HG02759 (cell line): Measurements from ENCODE around the gene RAPGEF3.

Source experiments
- ATAC-seq: cut with Tn5 transposase; IDR thresholded peaks from one replicate; pipeline ENCODE4 v1.9.1; 2021; ENCODE audit warnings: mild to moderate bottlenecking, moderate library complexity; ENCODE audit not compliant: unreplicated experiment

Gene RAPGEF3

DNA sequence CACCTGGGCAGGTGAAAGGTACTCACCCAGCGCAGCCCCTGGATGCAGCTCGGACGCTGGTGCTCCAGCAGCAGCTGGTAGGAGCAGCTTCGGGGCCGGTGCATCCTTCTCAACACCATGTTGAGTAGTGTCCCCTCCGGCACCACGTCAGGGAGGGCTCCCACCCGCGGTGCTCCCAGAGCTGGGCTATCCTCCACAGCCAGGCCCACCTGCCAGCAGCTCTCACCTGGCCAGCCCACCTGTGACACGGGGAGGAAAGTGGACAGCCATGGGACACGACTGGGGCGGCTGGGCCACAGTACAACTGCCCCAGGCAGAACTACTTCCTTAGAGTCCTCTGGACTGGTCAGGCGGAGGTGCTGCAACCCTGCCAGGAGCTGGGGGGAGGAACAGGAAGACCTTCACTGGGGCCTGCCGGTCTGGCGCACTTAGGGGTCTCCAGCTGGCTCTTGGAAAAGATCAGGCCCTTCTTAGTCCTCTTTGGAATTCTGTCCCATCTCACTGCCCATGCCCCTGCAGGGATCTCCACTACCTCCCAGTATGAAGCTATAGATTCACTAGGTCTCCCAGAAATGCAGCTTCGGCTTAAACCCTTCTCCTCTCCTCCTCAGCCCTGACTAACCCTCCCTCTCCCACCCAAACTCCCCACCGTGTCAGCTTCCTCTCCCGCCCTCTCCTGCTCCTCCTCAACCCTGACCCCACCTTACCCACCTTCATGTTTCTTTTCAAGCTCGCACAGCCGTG, 668 bp downstream of the RAPGEF3 start:
- ATAC-seq = no peak

DNA sequence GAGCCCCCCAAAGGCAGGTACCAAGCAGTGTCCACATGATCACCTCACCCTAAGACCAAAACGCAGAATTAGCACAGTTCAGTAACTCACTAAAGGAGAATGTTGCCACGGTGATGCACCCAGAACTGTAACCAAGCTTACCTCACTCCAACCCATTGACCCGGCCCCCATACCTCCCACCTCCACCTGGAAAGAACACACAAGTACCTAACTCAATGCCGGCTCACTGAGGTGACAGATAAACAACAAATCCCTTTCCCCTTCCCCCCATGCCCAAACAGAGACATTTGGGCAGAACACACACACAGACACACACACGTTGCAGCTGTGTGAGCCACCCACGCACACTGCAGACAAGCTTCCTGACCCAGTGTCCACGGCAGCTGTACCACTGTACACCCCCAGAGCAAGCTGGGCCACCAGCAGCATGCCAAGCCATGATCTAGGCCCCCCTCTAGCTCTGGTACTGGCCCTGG, 1.3 kb downstream of the RAPGEF3 start:
- no peak for ATAC-seq

DNA sequence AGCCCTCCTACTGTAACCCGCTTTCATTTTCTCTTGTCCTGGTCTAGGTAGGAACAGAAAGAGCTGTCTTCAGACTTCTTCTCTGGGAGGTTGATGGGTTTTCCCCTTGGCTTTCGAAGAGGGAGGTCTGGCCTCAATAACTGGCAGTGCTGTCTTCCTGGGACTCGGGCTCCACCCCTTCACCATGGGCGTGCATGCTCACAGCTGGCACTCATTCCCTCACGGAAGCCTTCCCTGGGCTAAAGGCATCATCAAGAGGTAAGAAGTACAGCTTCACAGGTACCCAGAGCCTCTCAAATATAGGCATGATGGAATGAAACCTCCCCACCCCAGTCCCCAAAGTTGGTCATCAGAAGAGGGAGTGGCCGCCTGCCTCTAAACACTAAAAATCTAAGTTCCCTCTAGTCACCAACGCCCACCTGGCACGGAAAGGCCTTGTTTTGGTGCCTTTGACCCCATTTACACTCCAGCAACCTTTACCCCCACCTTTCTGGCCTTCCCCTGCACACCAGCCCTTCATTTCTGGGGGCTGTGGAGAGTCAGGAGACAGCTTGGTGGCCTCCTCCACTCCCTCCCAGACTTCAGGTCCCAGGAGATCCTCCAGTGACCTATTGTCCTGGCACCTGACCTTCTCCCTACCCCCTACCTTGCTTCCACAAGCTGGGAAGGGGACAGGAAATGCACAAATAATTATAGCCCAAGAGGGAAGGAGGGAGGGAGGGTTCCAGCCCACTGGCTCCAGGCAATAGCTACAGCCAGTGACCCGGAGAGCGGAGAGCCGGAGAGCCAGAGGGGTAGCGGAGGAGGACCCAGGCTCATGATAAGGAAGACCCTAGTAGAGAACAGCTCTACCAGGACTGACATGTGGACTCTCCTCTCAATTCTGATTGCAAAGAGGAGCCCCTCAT, 2.8 kb downstream of the RAPGEF3 start:
- peak; percentile 69 for ATAC-seq

DNA sequence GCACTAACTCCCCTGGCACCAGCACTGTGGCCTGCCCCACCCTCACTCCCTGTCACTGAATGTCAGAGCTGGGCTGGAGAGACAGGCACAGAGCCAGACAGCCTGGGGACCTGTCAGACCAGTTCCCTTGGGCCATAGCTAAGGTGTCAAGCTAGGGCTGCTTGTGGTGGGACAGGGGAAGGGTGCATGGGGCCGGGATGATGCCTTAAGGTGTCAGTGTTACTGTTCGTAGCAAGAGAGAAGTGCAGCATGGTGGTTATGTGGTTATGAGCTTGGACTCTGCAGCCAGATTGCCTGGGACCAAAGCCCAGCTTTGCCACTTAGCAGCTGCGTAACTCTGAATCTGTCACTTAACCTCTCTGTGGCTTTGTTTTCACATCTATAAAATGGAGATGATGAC, 3.8 kb downstream of the RAPGEF3 start:
- no peak for ATAC-seq

DNA sequence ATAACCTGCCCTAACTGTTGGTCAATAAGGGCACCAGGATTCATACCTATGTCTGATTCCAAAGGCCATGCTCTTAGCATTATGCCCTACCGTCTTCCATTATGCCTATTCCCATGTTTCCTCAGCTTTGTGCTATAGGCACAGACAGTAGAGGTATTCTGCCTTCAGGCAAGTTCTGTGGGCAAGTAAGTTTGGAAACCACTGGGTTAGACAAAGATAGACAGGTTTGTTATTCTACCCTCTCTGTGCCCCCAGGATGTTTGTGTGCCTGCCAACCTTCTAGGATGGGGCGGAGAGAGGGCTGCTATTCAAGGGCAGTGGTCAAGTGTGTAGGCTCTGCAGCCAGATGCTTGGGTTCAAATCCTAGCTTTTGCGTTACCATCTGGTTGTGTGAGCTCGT, 4.6 kb downstream of the RAPGEF3 start:
- ATAC-seq = no peak

DNA sequence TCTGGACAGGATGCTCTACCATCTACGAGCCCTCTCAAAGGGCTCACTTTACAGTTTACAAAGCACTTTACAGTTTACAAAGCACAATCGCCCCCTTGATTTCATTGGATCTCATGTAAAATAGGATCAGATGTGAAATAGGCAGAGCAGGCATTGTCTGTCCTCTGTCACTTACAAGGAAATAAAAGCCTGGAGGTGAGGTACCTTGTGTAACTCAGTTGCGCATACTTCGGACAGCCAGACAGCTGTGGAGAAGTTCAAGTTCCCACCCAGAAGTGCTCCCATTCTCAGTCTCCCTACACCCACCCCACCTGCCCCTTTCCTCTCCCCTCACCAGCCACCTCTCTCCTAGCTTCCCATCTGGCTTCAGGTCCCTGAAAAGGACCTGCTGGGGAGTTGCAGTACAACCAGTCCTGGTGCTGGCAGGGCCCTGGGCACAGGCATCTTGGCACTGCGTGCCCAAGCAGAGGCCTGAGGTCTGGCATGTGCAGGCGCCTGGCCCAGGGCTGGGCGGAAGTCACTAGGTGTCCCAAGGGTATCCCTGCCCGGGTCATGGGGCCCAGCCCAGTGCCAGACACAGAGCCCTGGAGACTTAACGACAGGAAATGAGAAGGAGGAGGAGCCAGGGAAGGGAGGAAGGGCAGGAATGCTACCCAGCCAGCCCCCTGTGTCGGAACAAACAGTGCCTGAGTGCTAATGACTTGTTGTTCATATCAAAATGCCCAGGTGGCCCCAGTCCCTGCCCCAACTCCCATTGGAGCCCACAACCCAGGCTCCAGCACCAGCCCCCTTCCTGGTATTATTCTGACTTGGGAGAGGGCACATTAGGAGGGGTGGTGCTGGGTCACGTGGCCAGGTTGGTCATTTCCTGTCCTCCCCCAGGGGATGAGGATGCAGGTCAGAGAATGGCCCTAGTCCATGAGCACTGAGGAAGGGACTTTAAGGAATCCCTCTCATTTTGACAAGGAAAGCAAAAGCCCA, 5.4 kb downstream of the RAPGEF3 start:
- ATAC-seq = no peak

DNA sequence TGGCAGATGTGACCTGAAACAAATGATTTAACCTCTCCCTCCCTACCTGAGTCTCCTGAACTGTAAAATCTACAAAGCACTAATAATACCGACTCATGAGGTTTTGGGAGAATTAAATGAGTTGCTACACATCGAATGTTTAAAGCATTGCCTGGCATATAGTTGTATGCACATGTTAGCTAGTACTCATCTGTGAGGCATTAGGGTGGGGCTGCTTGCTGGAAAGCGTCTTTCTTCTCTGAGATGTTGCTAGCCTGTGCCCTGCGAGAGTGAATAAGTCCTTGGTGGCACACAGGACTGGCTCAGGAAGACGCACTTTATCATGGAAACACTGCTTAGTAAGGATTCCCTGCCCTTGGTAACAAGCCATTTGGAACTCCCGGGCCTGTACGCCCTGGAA, 6.1 kb downstream of the RAPGEF3 start:
- ATAC-seq = no peak

DNA sequence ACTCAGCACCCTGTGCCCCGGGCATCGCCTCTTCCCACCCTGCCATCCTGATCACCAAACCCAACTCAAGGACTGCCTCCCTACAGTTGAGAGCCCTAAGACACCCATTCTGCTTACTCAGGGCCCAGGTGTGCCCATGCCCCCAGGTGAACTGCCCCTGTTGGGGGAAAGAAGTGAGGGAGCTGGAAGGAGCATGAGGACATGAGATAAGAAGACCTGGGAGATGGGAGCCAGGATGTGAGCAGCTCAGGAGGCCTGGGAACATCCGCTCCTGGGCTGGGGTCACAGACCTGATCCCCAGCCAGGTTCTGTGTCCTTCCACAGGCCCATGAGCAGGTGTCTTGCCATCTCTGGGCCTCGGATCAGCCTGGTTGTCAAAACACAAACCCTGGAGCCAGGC, 6.6 kb downstream of the RAPGEF3 start:
- no peak for ATAC-seq

DNA sequence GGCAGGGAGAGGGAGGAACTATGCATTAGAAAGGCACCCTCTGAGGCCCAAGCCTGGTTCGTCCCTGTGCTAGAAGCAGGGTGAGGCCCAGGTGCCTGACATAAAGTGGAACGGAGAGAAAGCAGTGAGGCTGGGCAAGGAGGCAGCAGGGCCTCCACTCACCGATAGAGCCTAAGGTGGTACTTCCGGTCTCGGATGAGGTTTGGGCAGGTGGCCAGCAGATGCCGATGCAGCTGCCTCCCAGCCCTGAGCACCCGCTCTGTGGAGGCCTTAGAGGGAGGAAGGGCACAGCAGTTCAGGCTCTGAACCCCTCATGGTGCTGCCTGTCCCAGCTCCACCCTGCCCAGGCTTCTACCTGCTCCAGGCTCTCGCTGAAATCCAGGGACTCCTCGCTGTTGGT, 7.1 kb downstream of the RAPGEF3 start:
- no peak for ATAC-seq

DNA sequence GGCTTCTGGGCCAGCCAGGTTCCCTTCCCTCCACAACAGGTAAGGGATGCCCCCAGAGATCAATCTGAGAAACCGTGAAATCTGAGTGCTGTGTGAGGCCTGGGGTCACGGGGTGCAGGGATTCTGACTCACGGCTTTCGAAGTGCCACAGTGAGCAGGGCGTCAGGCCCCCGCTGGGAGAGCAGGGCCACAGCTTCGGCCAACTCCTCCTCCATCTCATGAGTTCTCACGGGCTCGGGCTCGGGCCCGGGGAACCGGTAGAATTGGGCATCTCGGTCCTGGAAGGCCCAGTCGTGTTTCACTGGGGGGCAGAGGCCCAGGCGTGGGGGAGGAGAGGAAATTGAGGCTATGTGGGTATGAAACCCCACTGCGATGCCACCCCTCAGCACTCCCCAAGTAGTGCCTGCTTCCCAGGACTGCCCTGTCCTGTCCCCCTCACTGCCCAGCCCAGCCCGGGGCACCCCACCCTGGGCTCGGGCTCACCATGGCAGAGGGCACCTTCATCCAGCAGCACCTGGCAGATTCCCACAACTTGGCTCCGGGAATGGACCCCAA, 7.7 kb downstream of the RAPGEF3 start:
- ATAC-seq = no peak

DNA sequence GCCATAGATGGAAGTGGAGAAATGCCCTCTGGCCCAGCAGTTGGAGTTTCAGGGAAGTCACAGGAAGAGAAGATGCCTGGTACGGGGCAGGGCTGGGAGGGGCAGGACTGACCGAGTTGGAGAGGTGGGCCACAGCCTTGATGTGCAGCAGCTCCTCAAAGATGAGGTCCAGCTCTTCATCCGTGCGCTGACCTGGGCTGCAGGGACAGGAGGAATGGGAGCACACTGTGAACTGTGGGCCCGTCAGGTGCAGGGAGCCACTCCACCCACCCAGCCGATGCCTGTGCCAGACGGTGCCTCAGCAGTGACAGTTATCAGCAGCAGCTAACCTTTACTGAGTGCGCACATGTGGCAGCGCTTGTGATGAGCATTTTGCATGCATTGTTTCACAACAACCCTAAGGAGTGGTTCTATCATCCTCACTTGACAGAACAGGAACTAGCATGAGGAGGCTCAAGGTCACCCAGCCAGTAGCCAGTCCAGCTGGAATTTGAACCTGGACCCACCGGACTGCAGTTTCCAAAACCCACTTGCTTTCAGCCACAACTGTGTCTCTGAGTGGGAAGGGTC, 8.4 kb downstream of the RAPGEF3 start:
- no peak for ATAC-seq

DNA sequence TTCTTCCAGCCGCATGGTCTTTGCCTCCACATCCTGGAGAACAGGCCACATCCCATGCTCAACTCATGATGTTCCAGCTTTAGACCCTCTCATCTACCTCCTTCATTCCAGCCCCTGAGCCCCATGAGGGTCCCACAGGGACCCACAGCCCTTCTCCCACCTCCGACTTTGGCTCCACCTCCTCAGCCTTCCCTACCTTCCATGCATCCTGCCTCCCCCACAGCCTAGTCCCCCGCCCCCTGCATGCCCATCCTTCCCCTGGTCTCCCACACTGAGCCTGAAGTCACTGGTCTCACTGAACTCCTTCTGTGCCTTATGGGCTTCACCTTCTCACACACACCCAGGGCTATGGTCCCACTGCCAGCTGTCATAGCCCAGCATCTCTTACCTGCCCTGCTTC, 9.8 kb downstream of the RAPGEF3 start:
- ATAC-seq = no peak

DNA sequence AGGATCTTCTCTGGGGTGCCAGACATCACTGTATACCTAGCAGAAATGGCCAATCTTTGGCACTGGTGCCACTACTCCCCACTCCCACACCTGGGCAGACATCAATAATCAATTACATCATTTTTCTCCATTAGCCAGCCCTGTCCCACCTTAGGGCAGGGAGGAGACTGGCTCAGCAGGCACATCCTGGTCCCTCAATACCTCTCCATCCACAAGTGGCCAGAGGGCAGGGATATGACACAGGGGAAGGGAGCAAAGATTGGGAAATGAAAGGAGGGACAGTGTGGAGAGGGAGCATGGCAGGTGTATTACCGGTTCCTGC, 10.2 kb downstream of the RAPGEF3 start:
- no peak for ATAC-seq

DNA sequence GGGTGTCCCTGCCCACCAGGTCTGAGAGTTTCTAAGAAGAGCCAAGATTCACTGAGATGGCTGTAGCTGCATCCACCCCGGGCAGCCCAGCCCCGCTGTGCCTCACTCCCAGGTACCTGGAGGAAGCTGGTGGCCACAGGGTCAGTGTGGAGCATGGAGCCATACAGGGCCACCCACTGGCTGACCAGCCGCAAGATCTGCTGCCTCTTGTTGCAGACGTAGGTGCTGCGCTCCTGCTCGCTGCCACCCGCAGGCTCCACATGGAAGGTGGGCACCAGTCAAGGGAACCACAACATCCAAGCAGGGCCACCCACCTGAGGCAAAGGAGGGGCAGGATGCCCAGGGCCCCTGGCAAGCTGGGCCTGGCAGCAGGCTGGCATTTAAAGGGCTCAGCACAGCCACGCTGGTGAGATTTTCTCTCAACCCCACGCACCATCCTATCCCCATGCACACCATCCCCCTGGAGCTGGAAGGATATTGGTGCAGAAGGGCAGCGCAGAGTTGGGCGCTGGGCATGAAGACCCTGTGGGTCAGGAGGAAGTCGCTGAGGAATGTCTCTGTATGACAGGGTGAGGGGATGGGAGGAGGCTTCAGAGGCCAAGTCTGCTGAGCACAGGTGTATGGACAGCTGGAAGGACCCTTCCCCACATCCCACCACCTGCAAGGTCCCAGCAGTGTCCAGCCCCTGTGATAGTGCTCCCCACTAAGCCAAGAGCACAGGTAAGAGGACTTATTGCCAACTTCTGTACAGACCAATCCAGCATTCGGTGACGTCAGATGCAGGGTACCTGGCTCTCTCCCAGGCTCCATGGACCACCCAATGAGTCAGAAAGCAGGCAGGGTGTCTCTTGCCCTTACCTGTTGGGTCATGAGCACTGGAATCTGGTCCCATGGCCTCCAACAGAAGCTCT, 10.8 kb downstream of the RAPGEF3 start:
- ATAC-seq = no peak

DNA sequence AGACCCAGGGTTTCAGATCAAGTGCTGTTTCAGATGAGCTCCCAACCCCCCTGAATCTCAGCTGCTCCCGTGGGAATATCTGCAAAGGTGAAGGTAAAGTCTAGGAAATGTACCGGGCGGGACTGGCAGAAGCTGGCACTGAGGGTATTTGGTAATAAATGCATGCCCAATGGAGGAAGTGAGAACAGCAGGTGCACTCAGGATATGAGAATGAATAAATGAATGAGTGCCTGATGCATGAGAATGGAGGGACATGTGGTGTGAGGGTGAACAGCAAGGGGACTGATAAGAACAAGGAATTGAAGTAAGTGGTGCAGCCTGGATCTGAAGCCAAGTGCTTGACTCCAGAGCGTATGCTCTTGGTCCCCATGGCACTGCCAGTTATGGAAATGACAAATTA, 11.6 kb downstream of the RAPGEF3 start:
- no peak for ATAC-seq

DNA sequence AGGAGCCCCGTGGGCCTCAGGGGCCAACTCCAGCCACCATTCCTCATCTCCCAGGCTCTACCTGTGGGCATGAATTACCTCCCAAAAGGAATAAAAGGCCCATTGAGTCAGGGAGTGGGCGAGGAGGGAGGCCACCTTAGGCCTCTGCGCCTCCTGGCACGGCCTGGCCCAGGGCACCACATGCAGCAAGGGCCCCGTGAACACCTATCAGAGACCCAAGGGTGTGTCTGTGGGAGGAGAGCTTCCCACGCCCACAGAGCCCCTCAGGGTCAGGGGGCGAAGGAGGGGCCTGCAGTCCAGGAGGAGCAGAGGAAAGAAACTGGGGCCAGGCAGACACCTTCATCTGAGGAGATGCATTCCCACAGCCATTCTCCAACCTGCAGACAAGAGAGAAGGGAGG, 12.2 kb downstream of the RAPGEF3 start:
- ATAC-seq = no peak

DNA sequence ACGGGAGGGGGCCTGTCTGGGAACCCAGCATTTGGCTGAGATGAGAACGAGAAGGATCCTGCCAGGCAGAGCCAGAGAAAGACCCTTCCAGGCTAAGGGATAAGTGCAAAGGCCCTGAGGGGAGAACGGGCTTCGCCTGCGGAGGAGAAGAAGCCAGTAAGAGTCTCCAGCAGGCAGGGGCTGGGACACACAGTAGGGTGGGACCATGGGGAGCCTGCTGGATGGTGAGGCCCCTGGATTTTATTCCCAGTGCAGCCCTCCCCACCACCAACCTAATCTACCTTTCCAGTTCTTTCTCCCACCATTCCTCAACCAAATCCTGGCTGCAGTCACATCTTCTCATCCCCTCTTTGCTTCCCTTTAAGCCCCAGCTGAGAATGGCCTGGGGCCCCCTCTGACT, 12.6 kb downstream of the RAPGEF3 start:
- no peak for ATAC-seq

DNA sequence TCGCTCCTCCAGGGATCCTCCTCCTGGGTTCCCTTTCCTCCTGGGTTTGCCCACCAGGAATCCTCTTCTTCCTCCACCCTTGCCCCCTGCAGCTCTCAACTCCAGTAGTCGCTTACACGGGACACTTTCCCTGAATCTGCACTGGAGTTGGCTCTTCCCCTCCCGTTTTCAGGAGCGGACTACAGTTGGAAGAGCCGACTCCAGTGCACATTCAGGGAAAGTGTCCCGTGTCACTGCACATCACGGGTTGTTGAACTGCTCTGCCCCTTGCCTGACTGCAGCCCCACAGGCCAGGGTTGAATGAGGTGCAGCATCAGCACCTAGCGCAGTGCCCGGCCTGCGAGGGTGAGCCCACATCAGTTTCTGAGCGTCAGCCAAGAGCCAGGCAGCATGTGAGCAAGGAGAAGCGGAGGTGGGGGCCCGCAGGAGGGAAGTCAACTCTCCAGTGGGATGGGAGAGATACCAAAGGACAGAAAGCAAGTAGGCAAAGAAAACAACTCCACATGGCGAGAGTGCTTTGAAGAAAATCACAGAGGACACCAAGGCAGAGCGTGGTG, 13.1 kb downstream of the RAPGEF3 start:
- no peak for ATAC-seq

DNA sequence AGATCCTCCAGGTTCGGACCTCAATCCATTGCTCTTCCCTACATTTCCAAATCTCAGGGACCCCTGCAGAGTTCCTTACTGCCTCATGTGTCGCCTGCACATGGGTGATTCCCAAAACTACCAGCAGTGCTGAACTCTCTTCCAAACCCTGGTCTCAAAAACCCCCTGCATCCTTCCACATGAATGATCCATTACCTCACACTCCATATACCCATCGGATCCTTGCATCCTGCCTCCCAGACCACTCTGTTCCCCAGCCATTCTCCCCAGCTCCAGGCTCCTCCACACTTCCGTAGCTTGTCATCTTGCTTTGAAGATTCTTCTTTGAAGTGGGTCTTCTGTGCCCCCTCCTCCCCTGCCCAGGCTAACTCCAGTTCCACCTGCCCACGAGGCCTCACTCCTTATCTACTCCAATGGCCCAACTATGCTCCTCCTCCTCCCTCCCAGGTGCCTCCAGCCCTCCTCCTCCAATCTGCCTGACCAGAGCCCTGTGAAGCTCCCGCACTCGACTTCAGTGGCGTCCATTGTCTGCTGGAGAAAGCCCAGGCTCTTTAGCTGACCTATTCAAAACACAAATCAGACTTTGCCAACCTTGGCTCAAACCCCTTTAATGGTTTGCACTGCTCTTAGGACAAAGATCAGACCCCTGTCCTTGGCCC, 13.8 kb downstream of the RAPGEF3 start:
- ATAC-seq = no peak
